Measurements from ENCODE around the gene CNNM3.
A peak's percentile ranks its signal among the peaks of the same experiment; 100 is the strongest.

CNNM3 gene

DNA sequence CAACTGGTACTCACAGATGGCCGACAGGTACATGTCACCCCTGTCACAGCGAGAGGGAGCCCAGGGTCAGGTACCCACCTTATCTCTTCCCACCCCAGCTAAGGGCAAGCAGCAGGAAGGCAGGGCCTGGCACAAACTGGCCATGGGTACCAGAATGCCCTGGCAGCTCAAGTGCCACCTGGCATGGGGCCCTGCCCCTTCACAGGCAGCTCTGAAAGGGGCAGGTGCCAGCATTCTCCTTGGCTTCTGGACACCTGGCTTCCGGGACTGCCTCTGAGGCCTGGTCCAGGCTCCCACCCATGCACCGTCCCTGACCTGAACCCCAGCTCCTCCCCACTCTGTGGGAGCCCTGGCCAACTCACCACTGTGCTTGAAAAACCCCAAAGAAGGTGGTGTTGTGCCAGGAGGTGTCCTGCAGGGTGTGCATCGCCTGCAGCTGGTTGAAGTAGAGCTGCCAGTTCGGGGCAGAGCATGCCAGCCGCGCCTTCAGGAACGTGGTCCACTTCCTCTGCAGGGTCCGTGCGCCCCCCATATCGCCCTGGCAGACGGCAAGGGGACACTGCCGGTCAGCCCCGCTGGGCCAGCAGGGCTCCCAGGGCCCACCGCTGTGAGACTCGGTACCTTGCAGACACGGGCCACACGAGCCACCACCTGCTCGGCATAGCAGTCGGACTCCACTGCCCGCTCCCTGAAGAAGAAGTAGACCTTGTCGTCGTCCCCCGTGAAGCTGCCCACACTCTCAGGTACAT is 48.4 kb downstream of the CNNM3 start:
- Histone ChIP-seq H3K9me3 (ENCODE audit: control insufficient read depth, low read length) (no peaks in the 10 kb centered on the region), H3K27ac (ENCODE audit: insufficient read depth, low read depth, low read length, poor library complexity, severe bottlenecking) (no peak overlapping the region), H3K36me3 (ENCODE audit: control insufficient read depth, insufficient read depth, low read length) (peaks cover 61% of the 10 kb centered on the region), H3K4me1 (ENCODE audit: control insufficient read depth, insufficient read depth, low read length) (peaks cover 15% of the 10 kb centered on the region), H3K27me3 (ENCODE audit: control insufficient read depth, insufficient read depth, low read length, poor library complexity, severe bottlenecking) (no peaks in the 10 kb centered on the region), H3K4me3 (ENCODE audit: insufficient read depth, low read depth, low read length) (no peak overlapping the region)
- WGBS, 2 experiments, result 95% methylated on average over 25 of the region's 25 CpGs

DNA sequence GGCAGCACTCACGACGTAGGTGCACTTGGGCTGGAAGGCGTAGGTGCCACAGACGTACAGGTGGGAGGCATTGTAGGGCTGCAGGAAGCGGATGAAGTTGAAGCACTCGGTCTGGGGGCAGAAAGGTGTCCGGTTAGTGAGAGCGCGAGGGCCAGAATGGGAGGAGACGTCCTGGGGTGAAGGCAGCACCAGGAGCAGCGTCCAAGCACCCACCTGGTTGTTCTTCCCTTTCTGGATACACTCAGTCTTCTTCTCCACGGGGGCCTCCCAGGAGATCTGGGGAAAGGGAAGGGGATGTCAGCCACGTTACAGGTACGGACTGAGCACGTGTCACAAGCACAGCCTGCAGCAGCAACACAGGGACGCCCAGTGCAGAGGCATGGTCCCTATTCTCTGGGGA is 49.6 kb downstream of the CNNM3 start:
- H3K27ac ChIP-seq (ENCODE audit: insufficient read depth, low read depth, low read length, poor library complexity, severe bottlenecking), result no peak overlapping the region
- H3K4me1 ChIP-seq (ENCODE audit: control insufficient read depth, insufficient read depth, low read length), result peaks cover 15% of the 10 kb centered on the region
- H3K4me3 ChIP-seq (ENCODE audit: insufficient read depth, low read depth, low read length), result no peak overlapping the region
- H3K27me3 ChIP-seq (ENCODE audit: control insufficient read depth, insufficient read depth, low read length, poor library complexity, severe bottlenecking), result no peaks in the 10 kb centered on the region
- peaks cover 59% of the 10 kb centered on the region for H3K36me3 ChIP-seq (ENCODE audit: control insufficient read depth, insufficient read depth, low read length)
- no peaks in the 10 kb centered on the region for H3K9me3 ChIP-seq (ENCODE audit: control insufficient read depth, low read length)
- 95 to 96% methylated on average over 16 of the region's 16 CpGs for WGBS, 2 experiments

DNA sequence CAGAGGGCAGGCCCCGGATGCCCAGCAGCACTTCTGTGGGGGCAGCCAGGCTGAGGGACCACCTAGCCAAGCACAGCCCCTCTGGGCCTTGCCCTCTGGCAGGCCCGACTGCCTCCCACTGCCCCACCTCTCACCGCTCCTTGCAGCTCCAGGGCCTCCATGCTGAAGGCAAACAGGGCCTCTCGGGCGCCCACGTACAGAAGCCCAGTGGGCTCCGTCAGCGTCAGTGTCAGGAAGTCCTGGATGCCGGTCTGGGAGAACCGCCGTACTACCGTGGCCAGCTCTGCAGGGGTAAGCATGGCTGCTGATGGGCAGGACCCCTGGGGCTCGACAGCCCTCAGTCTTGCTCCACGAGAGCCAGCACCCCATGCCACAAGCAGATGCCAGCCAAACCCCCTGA is 50.1 kb downstream of the CNNM3 start:
- H3K4me1 ChIP-seq (ENCODE audit: control insufficient read depth, insufficient read depth, low read length), result peaks cover 20% of the 10 kb centered on the region
- H3K36me3 ChIP-seq (ENCODE audit: control insufficient read depth, insufficient read depth, low read length), result peaks cover 54% of the 10 kb centered on the region
- H3K27ac ChIP-seq (ENCODE audit: insufficient read depth, low read depth, low read length, poor library complexity, severe bottlenecking), result no peak overlapping the region
- no peak overlapping the region for H3K4me3 ChIP-seq (ENCODE audit: insufficient read depth, low read depth, low read length)
- H3K27me3 ChIP-seq (ENCODE audit: control insufficient read depth, insufficient read depth, low read length, poor library complexity, severe bottlenecking), result no peaks in the 10 kb centered on the region
- 95 to 96% methylated on average over 14 of the region's 14 CpGs for WGBS, 2 experiments
- no peaks in the 10 kb centered on the region for H3K9me3 ChIP-seq (ENCODE audit: control insufficient read depth, low read length)

DNA sequence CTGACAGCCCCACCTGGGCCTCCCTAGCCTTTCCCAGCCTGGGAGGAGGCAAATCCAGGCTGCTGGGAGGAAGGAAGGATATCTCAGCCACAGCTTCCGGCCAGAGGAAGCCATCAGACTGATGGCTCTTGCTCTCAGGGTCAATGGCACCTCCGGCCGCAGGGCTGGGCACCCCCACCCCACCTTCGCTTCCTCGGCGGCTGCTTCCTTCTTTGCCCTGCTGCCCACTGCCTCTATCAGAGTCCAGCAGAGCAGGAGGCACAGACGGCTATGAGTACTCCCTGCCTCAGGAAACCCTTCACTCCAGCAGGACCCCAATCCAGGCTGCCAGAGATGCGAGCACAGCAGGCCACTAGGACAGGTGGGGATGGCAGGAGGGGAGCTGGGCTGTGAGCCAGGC is 50.5 kb downstream of the CNNM3 start:
- H3K36me3 ChIP-seq (ENCODE audit: control insufficient read depth, insufficient read depth, low read length), result peaks cover 51% of the 10 kb centered on the region

DNA sequence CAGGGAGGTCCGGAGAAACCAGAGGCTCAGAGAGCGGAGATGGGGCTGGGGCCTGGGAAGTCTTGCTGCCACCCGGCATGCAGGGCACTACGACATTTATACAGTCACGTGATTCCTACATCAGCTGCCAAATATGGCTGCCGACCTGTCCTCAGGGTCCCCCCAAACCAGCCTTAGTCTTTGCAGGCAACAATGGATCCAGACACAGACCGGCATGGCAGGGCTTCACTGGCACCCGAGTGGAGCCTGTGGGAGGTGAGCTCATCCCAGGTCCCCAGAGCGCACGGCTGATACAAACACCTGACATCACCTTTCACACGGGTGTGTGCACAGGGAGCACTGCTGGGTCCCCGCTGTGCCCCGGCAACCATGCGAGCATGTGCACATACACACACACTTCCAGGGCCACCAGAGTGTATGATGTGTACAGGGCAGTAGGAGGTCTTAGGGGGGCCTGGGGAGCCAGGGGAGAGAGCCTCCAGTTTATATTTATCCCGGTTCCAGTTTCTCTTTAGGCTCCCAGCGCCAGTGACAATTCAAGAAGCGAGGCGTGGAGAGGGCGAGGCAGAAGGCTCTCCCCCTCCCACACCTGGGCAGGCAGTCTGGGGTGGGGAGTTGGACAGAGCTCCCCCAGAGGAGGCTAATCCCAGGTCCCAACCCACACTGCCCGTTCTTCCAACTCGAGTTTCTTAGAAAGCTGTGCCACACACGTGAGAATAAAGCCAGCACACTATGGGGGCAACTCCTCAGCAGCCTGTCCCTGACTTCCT is 51.1 kb downstream of the CNNM3 start:
- no peak overlapping the region for H3K27ac ChIP-seq (ENCODE audit: insufficient read depth, low read depth, low read length, poor library complexity, severe bottlenecking)
- H3K9me3 ChIP-seq (ENCODE audit: control insufficient read depth, low read length), result no peaks in the 10 kb centered on the region
- peaks cover 20% of the 10 kb centered on the region for H3K4me1 ChIP-seq (ENCODE audit: control insufficient read depth, insufficient read depth, low read length)
- peaks cover 46% of the 10 kb centered on the region for H3K36me3 ChIP-seq (ENCODE audit: control insufficient read depth, insufficient read depth, low read length)
- WGBS, 2 experiments, result 86 to 87% methylated on average over 22 of the region's 22 CpGs
- no peaks in the 10 kb centered on the region for H3K27me3 ChIP-seq (ENCODE audit: control insufficient read depth, insufficient read depth, low read length, poor library complexity, severe bottlenecking)
- H3K4me3 ChIP-seq (ENCODE audit: insufficient read depth, low read depth, low read length), result peak overlapping the region; percentile 80

More for the DNA sequence above, 50.5 kb downstream of the CNNM3 start:
- H3K4me3 ChIP-seq (ENCODE audit: insufficient read depth, low read depth, low read length), result no peak overlapping the region
- no peak overlapping the region for H3K27ac ChIP-seq (ENCODE audit: insufficient read depth, low read depth, low read length, poor library complexity, severe bottlenecking)
- no peaks in the 10 kb centered on the region for H3K9me3 ChIP-seq (ENCODE audit: control insufficient read depth, low read length)
- H3K4me1 ChIP-seq (ENCODE audit: control insufficient read depth, insufficient read depth, low read length), result peaks cover 20% of the 10 kb centered on the region
- no peaks in the 10 kb centered on the region for H3K27me3 ChIP-seq (ENCODE audit: control insufficient read depth, insufficient read depth, low read length, poor library complexity, severe bottlenecking)
- WGBS, 2 experiments, result 89 to 94% methylated on average over 8 of the region's 8 CpGs

DNA sequence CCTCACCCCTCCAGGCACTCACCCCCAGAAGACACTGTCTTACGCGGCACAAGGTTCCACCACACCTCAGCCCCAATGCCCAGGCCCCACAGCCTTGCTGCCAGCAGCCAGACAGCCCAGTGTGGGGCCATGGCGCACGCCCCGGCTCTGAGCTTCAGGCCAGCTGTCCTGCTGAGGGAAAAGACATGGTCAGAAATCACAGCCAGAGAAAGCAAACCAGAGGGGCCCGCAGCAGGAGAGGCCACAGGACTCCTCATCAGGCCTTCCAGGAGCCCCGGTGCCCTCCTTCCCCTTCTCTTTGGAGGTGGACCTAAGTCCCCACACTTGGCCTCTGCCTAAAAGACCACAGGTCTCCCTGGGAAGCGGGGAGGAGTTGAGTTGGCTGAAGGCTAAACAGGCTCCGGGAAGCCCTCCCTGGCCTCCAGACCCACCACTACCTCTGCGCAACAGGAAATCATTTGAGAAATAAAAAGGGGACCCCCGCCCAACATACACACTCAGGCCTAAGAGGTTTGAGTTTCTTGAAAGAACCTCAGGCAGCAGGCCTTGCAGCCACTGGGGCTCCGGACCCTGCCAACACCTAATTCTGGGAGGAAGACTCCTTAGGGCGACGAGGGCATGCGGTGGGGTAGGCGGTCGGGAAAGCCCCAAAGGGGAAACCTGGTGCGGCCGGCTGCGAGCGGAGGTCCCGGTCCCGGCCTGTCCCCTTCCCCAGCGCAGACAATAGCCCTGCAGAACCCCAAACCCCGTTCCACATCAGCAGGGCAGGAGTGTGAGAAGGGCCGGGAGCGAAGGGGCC is 51.9 kb downstream of the CNNM3 start:
- H3K27ac ChIP-seq (ENCODE audit: insufficient read depth, low read depth, low read length, poor library complexity, severe bottlenecking), result peak overlapping the region; percentile 96
- H3K4me1 ChIP-seq (ENCODE audit: control insufficient read depth, insufficient read depth, low read length), result peaks cover 20% of the 10 kb centered on the region
- H3K4me3 ChIP-seq (ENCODE audit: insufficient read depth, low read depth, low read length), result peak overlapping the region; percentile 80
- peaks cover 45% of the 10 kb centered on the region for H3K36me3 ChIP-seq (ENCODE audit: control insufficient read depth, insufficient read depth, low read length)
- 12 to 15% methylated on average over 27 of the region's 27 CpGs for WGBS, 2 experiments
- H3K9me3 ChIP-seq (ENCODE audit: control insufficient read depth, low read length), result no peaks in the 10 kb centered on the region
- no peaks in the 10 kb centered on the region for H3K27me3 ChIP-seq (ENCODE audit: control insufficient read depth, insufficient read depth, low read length, poor library complexity, severe bottlenecking)

DNA sequence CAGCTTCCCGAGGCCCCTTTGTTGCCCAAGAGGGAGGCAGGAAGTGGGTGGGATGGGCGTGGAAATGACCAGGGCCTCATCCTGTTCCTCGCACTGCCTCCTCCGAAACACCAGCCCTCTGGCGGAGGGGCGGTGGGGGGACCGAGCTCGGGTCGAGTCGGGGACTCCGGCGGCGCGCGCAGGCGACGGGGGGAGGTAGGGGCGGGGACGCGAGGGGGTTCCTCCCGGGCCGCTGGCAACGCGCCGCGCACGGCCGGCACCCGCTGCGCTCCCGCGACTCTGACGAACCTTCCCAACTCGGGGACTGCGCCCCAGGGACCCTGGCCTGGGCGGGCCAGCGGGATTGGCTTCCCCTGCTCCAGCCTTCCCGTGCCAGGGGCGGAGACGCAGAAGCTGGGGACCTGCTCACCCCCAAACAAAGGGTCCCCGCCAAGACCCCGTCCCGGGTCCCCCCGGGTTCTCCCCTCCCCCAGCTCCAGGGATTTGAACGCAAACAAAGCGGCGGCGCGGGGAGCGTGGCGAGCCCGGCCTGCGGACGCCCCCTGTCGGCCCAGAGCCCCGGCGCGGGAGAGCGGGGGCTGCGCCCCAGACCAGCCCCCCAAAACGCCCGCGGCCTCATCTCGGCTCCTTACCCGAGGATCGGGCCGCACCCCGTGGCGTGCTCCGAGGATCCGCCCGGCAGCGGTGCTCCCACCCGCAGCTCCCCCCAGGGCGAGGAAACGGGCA is 52.6 kb downstream of the CNNM3 start:
- 0% methylated on average over 76 of the region's 76 CpGs for WGBS, 2 experiments
- Histone ChIP-seq H3K27me3 (ENCODE audit: control insufficient read depth, insufficient read depth, low read length, poor library complexity, severe bottlenecking) (no peaks in the 10 kb centered on the region), H3K4me1 (ENCODE audit: control insufficient read depth, insufficient read depth, low read length) (peaks cover 20% of the 10 kb centered on the region)

DNA sequence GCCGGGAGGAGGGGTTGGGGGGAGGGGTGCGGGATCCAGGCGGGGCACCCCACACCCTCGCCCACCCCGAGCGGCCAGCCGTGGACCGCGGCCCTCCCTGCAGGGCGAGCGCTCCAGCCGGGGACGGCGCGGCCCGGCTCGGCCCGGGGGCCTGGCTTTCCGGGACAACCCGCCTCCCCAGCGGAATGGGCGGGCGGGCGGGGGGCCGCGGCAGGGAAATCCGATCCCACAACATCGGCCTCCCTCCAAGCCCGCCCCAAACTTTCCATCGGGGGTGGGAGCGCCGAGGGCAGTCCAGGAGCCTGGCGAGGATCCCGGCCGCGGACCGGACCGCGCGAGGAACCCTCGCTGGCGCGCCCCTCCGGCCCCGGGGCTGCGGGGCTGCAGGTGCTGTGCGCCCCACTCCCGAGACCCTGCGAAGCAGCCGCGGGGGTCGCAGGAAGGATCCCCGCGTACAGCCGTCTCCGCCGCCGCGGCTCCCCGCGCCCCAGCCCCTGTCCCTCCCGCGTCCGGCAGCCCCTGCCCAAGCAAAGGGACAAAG is 53.3 kb downstream of the CNNM3 start:
- H3K9me3 ChIP-seq (ENCODE audit: control insufficient read depth, low read length), result no peaks in the 10 kb centered on the region
- peak overlapping the region; percentile 80 for H3K4me3 ChIP-seq (ENCODE audit: insufficient read depth, low read depth, low read length)
- WGBS, 2 experiments, result 0% methylated on average over 64 of the region's 64 CpGs
- peaks cover 20% of the 10 kb centered on the region for H3K4me1 ChIP-seq (ENCODE audit: control insufficient read depth, insufficient read depth, low read length)
- H3K27ac ChIP-seq (ENCODE audit: insufficient read depth, low read depth, low read length, poor library complexity, severe bottlenecking), result peak overlapping the region; percentile 96
- H3K27me3 ChIP-seq (ENCODE audit: control insufficient read depth, insufficient read depth, low read length, poor library complexity, severe bottlenecking), result no peaks in the 10 kb centered on the region
- peaks cover 31% of the 10 kb centered on the region for H3K36me3 ChIP-seq (ENCODE audit: control insufficient read depth, insufficient read depth, low read length)

More for the DNA sequence above, 52.6 kb downstream of the CNNM3 start:
- Histone ChIP-seq H3K9me3 (ENCODE audit: control insufficient read depth, low read length) (no peaks in the 10 kb centered on the region), H3K4me3 (ENCODE audit: insufficient read depth, low read depth, low read length) (peak overlapping the region; percentile 80), H3K27ac (ENCODE audit: insufficient read depth, low read depth, low read length, poor library complexity, severe bottlenecking) (peak overlapping the region; percentile 96), H3K36me3 (ENCODE audit: control insufficient read depth, insufficient read depth, low read length) (peaks cover 37% of the 10 kb centered on the region)

DNA sequence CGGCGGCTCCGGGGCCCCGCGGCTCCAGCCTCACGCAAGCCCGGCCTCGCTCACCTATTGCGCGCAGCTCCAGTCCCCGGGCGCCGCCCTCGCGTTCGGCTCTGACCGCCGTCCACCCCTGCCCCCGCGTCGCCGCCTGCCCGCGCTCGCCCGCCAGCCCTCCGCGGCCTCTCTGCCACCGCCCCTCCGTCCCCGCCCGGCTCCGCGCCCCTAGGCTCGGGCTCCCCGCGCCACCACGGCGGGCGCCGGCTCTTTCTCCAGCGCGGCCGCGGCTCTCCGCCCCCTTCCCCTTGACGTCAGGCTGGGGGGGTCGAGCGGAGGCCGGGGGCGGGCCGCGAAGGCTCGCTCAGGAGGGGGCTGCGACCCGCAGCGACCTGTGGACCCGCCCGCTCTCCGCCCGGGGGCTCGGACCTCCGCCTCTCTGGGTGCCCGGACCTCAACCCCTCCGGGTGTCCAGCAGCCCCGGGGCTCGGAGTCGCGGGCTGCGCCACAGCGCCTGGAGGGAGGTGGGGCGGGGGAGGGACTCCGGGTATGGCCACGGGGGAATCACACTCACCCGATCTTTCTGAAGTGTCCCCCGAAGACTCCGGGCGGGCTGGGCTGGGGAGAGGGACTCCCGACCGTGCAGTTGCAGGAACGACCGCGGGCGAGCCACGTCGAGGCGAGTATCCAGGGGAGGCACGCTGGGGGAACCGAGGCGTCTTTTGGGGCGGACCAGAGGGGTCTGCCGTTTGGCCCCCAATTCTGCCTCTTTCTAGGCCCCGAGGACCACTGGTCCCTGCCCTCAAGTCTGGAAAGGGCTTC is 54.0 kb downstream of the CNNM3 start, which contains the start of gene SEMA4C:
Gene SEMA4C (minus strand): TSS at position 259 of the 804 bp plus-strand sequence. CDS start 2,194 bp downstream, outside the sequence.
- 1% methylated on average over 93 of the region's 93 CpGs for WGBS, 2 experiments
- Histone ChIP-seq H3K4me3 (ENCODE audit: insufficient read depth, low read depth, low read length) (peak within 1 kb of the TSS; percentile 80), H3K9me3 (ENCODE audit: control insufficient read depth, low read length) (no peaks in the 10 kb centered on the region), H3K4me1 (ENCODE audit: control insufficient read depth, insufficient read depth, low read length) (peaks cover 26% of the 10 kb centered on the region), H3K27ac (ENCODE audit: insufficient read depth, low read depth, low read length, poor library complexity, severe bottlenecking) (peak within 1 kb of the TSS; percentile 96), H3K36me3 (ENCODE audit: control insufficient read depth, insufficient read depth, low read length) (peaks cover 24% of the 10 kb centered on the region), H3K27me3 (ENCODE audit: control insufficient read depth, insufficient read depth, low read length, poor library complexity, severe bottlenecking) (no peaks in the 10 kb centered on the region)
